Liver (tissue), 9 donors: ENCODE data around the gene DNAH2. TPM values are rescaled to one million over a fixed set of nuclear protein-coding genes. Genes with fewer than 3 reads are reported as not detected.

ENCODE experiments used
- DNase-seq: peaks from one replicate; pipeline ENCODE4 v3.0.0-alpha.2; 2017; ENCODE audit warnings: low spot score
- H3K27ac ChIP-seq, 2 donors: one replicate each; pipeline ENCODE4 v1.7.0; 2013; ENCODE audit warnings: inconsistent platforms in 2 of 2, low read length in 2 of 2, control low read depth in 1 of 2, low read depth in 1 of 2, mild to moderate bottlenecking in 1 of 2
- H3K27me3 ChIP-seq, 4 donors: one replicate each; pipeline versions ENCODE4 v1.6.1 to v1.7.0; 2013; ENCODE audit warnings: low read length in 3 of 4, inconsistent platforms in 1 of 4, mild to moderate bottlenecking in 1 of 4, moderate library complexity in 1 of 4; ENCODE audit not compliant: control insufficient read depth in 4 of 4, insufficient read depth in 4 of 4
- H3K36me3 ChIP-seq, 4 donors: one replicate each; pipeline versions ENCODE4 v1.6.1 to v1.7.0; 2013; ENCODE audit warnings: low read length in 3 of 4, mild to moderate bottlenecking in 3 of 4, low read depth in 1 of 4, moderate library complexity in 1 of 4; ENCODE audit not compliant: control insufficient read depth in 4 of 4, insufficient read depth in 3 of 4
- H3K4me1 ChIP-seq, 4 donors: one replicate each; pipeline versions ENCODE4 v1.6.1 to v1.7.0; 2013; ENCODE audit warnings: low read length in 3 of 4, mild to moderate bottlenecking in 3 of 4, moderate library complexity in 1 of 4; ENCODE audit not compliant: control insufficient read depth in 4 of 4, insufficient read depth in 4 of 4
- H3K4me3 ChIP-seq, 3 donors: one replicate each; pipeline versions ENCODE4 v1.6.1 to v1.7.0; 2013; ENCODE audit warnings: low read length in 3 of 3, control low read depth in 1 of 3, low read depth in 1 of 3, mild to moderate bottlenecking in 1 of 3
- H3K9ac ChIP-seq, 2 donors: one replicate each; pipeline ENCODE4 v1.7.0; 2013; ENCODE audit warnings: low read length in 2 of 2, mild to moderate bottlenecking in 2 of 2, moderate library complexity in 2 of 2, control low read depth in 1 of 2, low read depth in 1 of 2
- H3K9me3 ChIP-seq, 4 donors: one replicate each; pipeline versions ENCODE4 v1.6.1 to v1.7.0; 2013; ENCODE audit warnings: low read length in 3 of 4; ENCODE audit not compliant: control insufficient read depth in 4 of 4
- EGR1 ChIP-seq, 2 donors: IDR thresholded peaks; 2 replicates each; pipeline ENCODE4 v1.6.1; 2016 to 2018; ENCODE audit warnings: antibody characterized with exemption in 2 of 2, low read depth in 2 of 2
- FOXA1 ChIP-seq: IDR thresholded peaks from 2 replicates; pipeline ENCODE4 v1.6.1; 2016; ENCODE audit warnings: antibody characterized with exemption
- FOXA2 ChIP-seq: IDR thresholded peaks from 2 replicates; pipeline ENCODE4 v1.6.1; 2016; ENCODE audit warnings: antibody characterized with exemption
- GABPA ChIP-seq, 2 donors: IDR thresholded peaks in 1 of 2; conservative IDR thresholded peaks in 1 of 2; 2 replicates each; pipeline ENCODE4 v1.6.1; 2016; ENCODE audit warnings: antibody characterized with exemption in 2 of 2, mild to moderate bottlenecking in 1 of 2, moderate library complexity in 1 of 2
- HNF4G ChIP-seq: IDR thresholded peaks from 2 replicates; pipeline ENCODE4 v1.6.1; 2016; ENCODE audit warnings: antibody characterized with exemption
- NR2F2 ChIP-seq: IDR thresholded peaks from 2 replicates; pipeline ENCODE4 v1.6.1; 2016; ENCODE audit warnings: antibody characterized with exemption
- RXRA ChIP-seq, 2 donors: IDR thresholded peaks; 2 replicates each; pipeline ENCODE4 v1.6.1; 2017 to 2018; ENCODE audit warnings: antibody characterized with exemption in 2 of 2, mild to moderate bottlenecking in 1 of 2
- TAF1 ChIP-seq: conservative IDR thresholded peaks from 2 replicates; pipeline ENCODE4 v1.6.1; 2016; ENCODE audit warnings: antibody characterized with exemption, mild to moderate bottlenecking
- WGBS: extraction: QIAGEN DNeasy Blood & Tissue Kit; methylation state at CpG from one replicate; pipeline ENCODE4 v1.1.7; 2013; 5-methylcytosine and 5-hydroxymethylcytosine counted together
- polyA plus RNA-seq, 2 donors: library from polyadenylated mRNA; stranded (reverse) in 1 of 2; unstranded in 1 of 2; fragments of 200-250 nt in 1 of 2; fragments of >200 nt in 1 of 2; fragmentation: Nextera tagmentation in 1 of 2; extraction: Ambion mirVana in 1 of 2; gene quantifications; one replicate each; pipeline versions ENCODE4 v1.2.1 to v1.2.3, GENCODE V29; 2013 to 2015
- total RNA-seq, 2 donors: library from RNA; depleted of rRNA; stranded (reverse); fragments of >200 nt; gene quantifications; one replicate each; pipeline ENCODE4 v1.2.3, GENCODE V29; 2014
- TF ChIP-seq, protein P1 (sequence below): IDR thresholded peaks from 2 replicates; pipeline ENCODE4 v1.6.1; 2016; ENCODE audit warnings: antibody characterized with exemption, mild to moderate bottlenecking
- TF ChIP-seq, protein P2 (sequence below): IDR thresholded peaks from 2 replicates; pipeline ENCODE4 v1.6.1; 2016; ENCODE audit warnings: antibody characterized with exemption
- TF ChIP-seq, protein P3 (sequence below): IDR thresholded peaks from 2 replicates; pipeline ENCODE4 v1.6.1; 2016; ENCODE audit warnings: antibody characterized with exemption
- donor health status: healthy.
- donor health status: healthy.
- donor health status: healthy.
- donor health status: healthy.
- donor health status: healthy.

DNAH2 gene
- total and polyA plus RNA-seq, 4 donors = under 0.01 to 0.25 (median 0.05) TPM

DNA sequence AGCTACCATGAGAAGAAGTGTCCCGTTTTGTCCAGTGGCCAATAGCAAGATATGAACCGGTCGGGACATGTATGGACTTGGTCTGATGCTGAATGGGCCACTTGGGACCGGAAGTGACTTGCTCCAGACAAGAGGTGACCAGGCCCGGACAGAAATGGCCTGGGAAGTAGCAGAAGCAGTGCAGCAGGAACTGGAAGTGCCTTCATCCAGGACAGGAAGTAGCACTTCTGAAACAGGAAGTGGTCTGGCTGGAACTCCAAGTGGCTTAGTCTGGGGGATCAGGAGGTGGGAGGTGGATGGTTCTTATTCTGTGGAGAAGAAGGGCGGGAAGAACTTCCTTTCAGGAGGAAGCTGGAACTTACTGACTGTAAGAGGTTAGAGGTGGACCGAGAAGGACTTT lies 7.2 kb upstream of the DNAH2 start (continued):
- TF ChIP-seq GABPA (IDR thresholded peaks at IDR 0.05 in 1 of 2, conservative IDR thresholded peaks at IDR 0.05 in 1 of 2) = no peak
- TF ChIP-seq RXRA (IDR thresholded peaks at IDR 0.05) = no peak
- no peak for TF ChIP-seq TAF1
- no peak for TF ChIP-seq HNF4G
- TF ChIP-seq EGR1 (IDR thresholded peaks at IDR 0.05; ENCODE audit: low read depth in 2 of 2) = no peak

DNA sequence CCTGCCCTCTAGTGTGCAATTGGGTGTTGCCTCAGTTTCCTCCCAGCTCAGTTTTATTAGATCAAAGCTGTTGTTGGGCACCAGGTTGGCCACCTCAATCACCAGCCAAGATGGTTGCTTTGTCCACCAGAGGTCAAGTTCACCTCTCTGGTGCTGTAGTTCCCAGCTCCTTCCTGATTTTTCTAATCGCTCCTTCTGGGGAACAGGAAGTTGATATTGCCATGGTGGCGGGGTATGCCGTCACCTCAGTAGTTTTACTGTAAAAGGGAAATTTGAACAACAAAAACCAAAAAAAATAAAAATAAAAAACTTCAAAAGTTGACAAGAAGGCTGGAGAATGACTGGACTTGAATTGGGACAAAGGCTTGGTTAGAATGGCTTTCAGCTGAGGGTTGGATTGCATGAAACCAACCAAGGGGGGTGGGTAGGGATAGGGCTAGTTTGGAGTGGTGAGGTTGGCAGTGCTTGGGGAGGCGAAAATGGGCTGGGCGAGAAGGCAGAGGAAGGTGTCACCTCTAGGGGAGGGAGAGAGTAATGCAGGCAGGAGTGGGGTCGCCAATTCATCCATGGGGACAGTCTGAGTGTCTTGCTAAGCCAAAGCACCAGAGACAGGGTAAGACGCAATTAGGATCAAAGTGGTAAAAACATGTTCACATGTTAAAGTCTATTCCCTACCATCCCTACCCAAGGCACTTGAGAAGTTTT lies 6.3 kb upstream of the DNAH2 start:
- H3K27me3 ChIP-seq = peaks cover 0 to 29% (median 8%) of the 10 kb centered on the region in 4 donors

More for the DNA sequence above, 6.3 kb upstream of the DNAH2 start:
- WGBS = 68% methylated on average over 7 of the region's 7 CpGs
- no peak overlapping the region for H3K9ac ChIP-seq
- no peak for TF ChIP-seq RXRA (IDR thresholded peaks at IDR 0.05)
- no peak for TF ChIP-seq NR2F2
- TF ChIP-seq FOXA1 = no peak
- TF ChIP-seq, protein P1, sequence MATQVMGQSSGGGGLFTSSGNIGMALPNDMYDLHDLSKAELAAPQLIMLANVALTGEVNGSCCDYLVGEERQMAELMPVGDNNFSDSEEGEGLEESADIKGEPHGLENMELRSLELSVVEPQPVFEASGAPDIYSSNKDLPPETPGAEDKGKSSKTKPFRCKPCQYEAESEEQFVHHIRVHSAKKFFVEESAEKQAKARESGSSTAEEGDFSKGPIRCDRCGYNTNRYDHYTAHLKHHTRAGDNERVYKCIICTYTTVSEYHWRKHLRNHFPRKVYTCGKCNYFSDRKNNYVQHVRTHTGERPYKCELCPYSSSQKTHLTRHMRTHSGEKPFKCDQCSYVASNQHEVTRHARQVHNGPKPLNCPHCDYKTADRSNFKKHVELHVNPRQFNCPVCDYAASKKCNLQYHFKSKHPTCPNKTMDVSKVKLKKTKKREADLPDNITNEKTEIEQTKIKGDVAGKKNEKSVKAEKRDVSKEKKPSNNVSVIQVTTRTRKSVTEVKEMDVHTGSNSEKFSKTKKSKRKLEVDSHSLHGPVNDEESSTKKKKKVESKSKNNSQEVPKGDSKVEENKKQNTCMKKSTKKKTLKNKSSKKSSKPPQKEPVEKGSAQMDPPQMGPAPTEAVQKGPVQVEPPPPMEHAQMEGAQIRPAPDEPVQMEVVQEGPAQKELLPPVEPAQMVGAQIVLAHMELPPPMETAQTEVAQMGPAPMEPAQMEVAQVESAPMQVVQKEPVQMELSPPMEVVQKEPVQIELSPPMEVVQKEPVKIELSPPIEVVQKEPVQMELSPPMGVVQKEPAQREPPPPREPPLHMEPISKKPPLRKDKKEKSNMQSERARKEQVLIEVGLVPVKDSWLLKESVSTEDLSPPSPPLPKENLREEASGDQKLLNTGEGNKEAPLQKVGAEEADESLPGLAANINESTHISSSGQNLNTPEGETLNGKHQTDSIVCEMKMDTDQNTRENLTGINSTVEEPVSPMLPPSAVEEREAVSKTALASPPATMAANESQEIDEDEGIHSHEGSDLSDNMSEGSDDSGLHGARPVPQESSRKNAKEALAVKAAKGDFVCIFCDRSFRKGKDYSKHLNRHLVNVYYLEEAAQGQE = no peak
- TF ChIP-seq FOXA2 = no peak
- TF ChIP-seq GABPA (IDR thresholded peaks at IDR 0.05 in 1 of 2, conservative IDR thresholded peaks at IDR 0.05 in 1 of 2) = no peak
- TF ChIP-seq, protein P2, sequence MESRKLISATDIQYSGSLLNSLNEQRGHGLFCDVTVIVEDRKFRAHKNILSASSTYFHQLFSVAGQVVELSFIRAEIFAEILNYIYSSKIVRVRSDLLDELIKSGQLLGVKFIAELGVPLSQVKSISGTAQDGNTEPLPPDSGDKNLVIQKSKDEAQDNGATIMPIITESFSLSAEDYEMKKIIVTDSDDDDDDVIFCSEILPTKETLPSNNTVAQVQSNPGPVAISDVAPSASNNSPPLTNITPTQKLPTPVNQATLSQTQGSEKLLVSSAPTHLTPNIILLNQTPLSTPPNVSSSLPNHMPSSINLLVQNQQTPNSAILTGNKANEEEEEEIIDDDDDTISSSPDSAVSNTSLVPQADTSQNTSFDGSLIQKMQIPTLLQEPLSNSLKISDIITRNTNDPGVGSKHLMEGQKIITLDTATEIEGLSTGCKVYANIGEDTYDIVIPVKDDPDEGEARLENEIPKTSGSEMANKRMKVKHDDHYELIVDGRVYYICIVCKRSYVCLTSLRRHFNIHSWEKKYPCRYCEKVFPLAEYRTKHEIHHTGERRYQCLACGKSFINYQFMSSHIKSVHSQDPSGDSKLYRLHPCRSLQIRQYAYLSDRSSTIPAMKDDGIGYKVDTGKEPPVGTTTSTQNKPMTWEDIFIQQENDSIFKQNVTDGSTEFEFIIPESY = no peak
- no peak for TF ChIP-seq HNF4G
- TF ChIP-seq, protein P3, sequence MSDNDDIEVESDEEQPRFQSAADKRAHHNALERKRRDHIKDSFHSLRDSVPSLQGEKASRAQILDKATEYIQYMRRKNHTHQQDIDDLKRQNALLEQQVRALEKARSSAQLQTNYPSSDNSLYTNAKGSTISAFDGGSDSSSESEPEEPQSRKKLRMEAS = no peak
- no peak for TF ChIP-seq TAF1
- H3K9me3 ChIP-seq = no peaks in the 10 kb centered on the region
- H3K36me3 ChIP-seq = no peaks in the 10 kb centered on the region
- H3K4me3 ChIP-seq = no peak overlapping the region
- H3K27ac ChIP-seq = no peak overlapping the region
- DNase-seq = no peak
- H3K4me1 ChIP-seq = no peaks in the 10 kb centered on the region
